ENCODE data around the gene UBL3. TPM values are rescaled to one million over a fixed set of nuclear protein-coding genes. Genes with fewer than 3 reads are reported as not detected.

The UBL3 gene
- polyA plus RNA-seq, 1 of the 3 experiments (the other 2 are of a cell fraction): 5.8 TPM

- Histone ChIP-seq H3K4me2 (no peak overlapping the region), H2AFZ (ENCODE audit: low read depth) (no peak overlapping the region), H3K36me3 (replicated peaks in 1 of 2; ENCODE audit: control insufficient read depth in 1 of 2, insufficient read depth in 2 of 2, low read length in 1 of 2) (no peaks in the 10 kb centered on the region), H3K4me1 (ENCODE audit: control insufficient read depth in 1 of 2, insufficient read depth in 2 of 2, low read depth in 1 of 2, low read length in 1 of 2) (no peaks in the 10 kb centered on the region; a peak in 1 of 4 replicates), H3K79me2 (ENCODE audit: insufficient read depth) (no peaks in the 10 kb centered on the region), H3K27me3 (ENCODE audit: insufficient read depth) (peaks cover 7% of the 10 kb centered on the region; the same call in 1 of the 2 replicates), H3F3A (replicated peaks; ENCODE audit: insufficient read depth) (no peaks in the 10 kb centered on the region), H3K9ac (no peak overlapping the region), H3K4me3 (ENCODE audit: low read depth in 2 of 2, low read length in 1 of 2) (no peak overlapping the region), H4K20me1 (ENCODE audit: insufficient read depth) (no peaks in the 10 kb centered on the region), H3K9me3 (no peaks in the 10 kb centered on the region), H3K9me2 (no peaks in the 10 kb centered on the region), H3K27ac (ENCODE audit: low read depth in 2 of 2, low read length in 1 of 2) (no peak overlapping the region)
- TF ChIP-seq SIN3A (IDR thresholded peaks at IDR 0.05; ENCODE audit: borderline replicate concordance, low read depth, low read length) (no peak), MAX (IDR thresholded peaks at IDR 0.05; ENCODE audit: low read depth) (no peak), TCF12 (IDR thresholded peaks at IDR 0.05) (no peak), USF1 (IDR thresholded peaks at IDR 0.05; ENCODE audit: borderline replicate concordance, low read depth) (no peak), JUND (IDR thresholded peaks at IDR 0.05) (no peak), FOXJ3 (CRISPR knock-in tag; IDR thresholded peaks at IDR 0.05) (no peak), USF2 (IDR thresholded peaks at IDR 0.05; ENCODE audit: borderline replicate concordance, low read depth, low read length) (no peak)
- no peak for DNase-seq
- WGBS (ENCODE audit: low lambda C conversion rate): 79% methylated on average over 5 of the region's 5 CpGs
- POLR2A ChIA-PET: no interaction called here
- CTCF ChIA-PET: no interaction called here
Measured at GRCh38 chr13:29737061-29737460, 113.4 kb downstream of the UBL3 start.

- Histone ChIP-seq H3K79me2 (ENCODE audit: insufficient read depth) (no peaks in the 10 kb centered on the region), H3F3A (replicated peaks; ENCODE audit: insufficient read depth) (no peaks in the 10 kb centered on the region), H3K4me1 (ENCODE audit: control insufficient read depth in 1 of 2, insufficient read depth in 2 of 2, low read depth in 1 of 2, low read length in 1 of 2) (no peaks in the 10 kb centered on the region; a peak in 1 of 4 replicates), H3K9me2 (no peaks in the 10 kb centered on the region), H3K9me3 (no peaks in the 10 kb centered on the region), H3K36me3 (replicated peaks in 1 of 2; ENCODE audit: control insufficient read depth in 1 of 2, insufficient read depth in 2 of 2, low read length in 1 of 2) (no peaks in the 10 kb centered on the region), H3K9ac (no peak overlapping the region), H3K27me3 (ENCODE audit: insufficient read depth) (peaks cover 8% of the 10 kb centered on the region; the same call in 1 of the 2 replicates), H3K4me3 (ENCODE audit: low read depth in 2 of 2, low read length in 1 of 2) (no peak overlapping the region), H3K4me2 (no peak overlapping the region), H2AFZ (ENCODE audit: low read depth) (no peak overlapping the region), H4K20me1 (ENCODE audit: insufficient read depth) (no peaks in the 10 kb centered on the region), H3K27ac (ENCODE audit: low read depth in 2 of 2, low read length in 1 of 2) (no peak overlapping the region)
- TF ChIP-seq EP300 (IDR thresholded peaks at IDR 0.05; ENCODE audit: borderline replicate concordance in 1 of 2, low read depth in 1 of 2, low read length in 1 of 2): no peak
- no peak for TF ChIP-seq MXI1 (IDR thresholded peaks at IDR 0.05; ENCODE audit: low read depth, low read length)
- POLR2A ChIA-PET: no interaction called here
- 58% methylated on average over 5 of the region's 5 CpGs for WGBS (ENCODE audit: low lambda C conversion rate)
- CTCF ChIA-PET: interaction anchor here (0.5 kb wide), 1 partner anchor 30 kb away, joined by 4 read pairs; no protein-coding TSS in a partner anchor
- no peak for DNase-seq
Measured at GRCh38 chr13:29733147-29733611, 117.2 kb downstream of the UBL3 start.

GRCh38 chr13:29730253-29730652 is 120.2 kb downstream of the UBL3 start:
- peaks cover 8% of the 10 kb centered on the region; the same call in 1 of the 2 replicates for H3K27me3 ChIP-seq (ENCODE audit: insufficient read depth)

More at GRCh38 chr13:29730253-29730652, 120.2 kb downstream of the UBL3 start:
- Histone ChIP-seq H4K20me1 (ENCODE audit: insufficient read depth) (no peaks in the 10 kb centered on the region), H2AFZ (ENCODE audit: low read depth) (no peak overlapping the region), H3K9me2 (no peaks in the 10 kb centered on the region), H3K4me2 (no peak overlapping the region), H3K4me1 (ENCODE audit: control insufficient read depth in 1 of 2, insufficient read depth in 2 of 2, low read depth in 1 of 2, low read length in 1 of 2) (no peaks in the 10 kb centered on the region; a peak in 1 of 4 replicates), H3K4me3 (ENCODE audit: low read depth in 2 of 2, low read length in 1 of 2) (no peak overlapping the region), H3K27ac (ENCODE audit: low read depth in 2 of 2, low read length in 1 of 2) (no peak overlapping the region), H3K79me2 (ENCODE audit: insufficient read depth) (no peaks in the 10 kb centered on the region), H3K36me3 (replicated peaks in 1 of 2; ENCODE audit: control insufficient read depth in 1 of 2, insufficient read depth in 2 of 2, low read length in 1 of 2) (no peaks in the 10 kb centered on the region), H3K9me3 (peaks cover 6% of the 10 kb centered on the region; the same call in 1 of the 2 replicates), H3K9ac (no peak overlapping the region), H3F3A (replicated peaks; ENCODE audit: insufficient read depth) (no peaks in the 10 kb centered on the region)
- TF ChIP-seq MEF2A (IDR thresholded peaks at IDR 0.05; ENCODE audit: borderline replicate concordance, low read depth) (no peak), CTCF (IDR thresholded peaks at IDR 0.05) (peak; percentile 19; the same call in 1 of the 2 replicates)
- ChIA-PET POLR2A (no interaction called here), CTCF (interaction anchor here (0.7 to 1.3 kb wide), 3 partner anchors 9 to 384 kb away, joined by 3 to 4 read pairs (median 4); no protein-coding TSS in a partner anchor)
- 21% methylated on average over 3 of the region's 3 CpGs for WGBS (ENCODE audit: low lambda C conversion rate)
- DNase-seq: no peak

Data from SK-N-SH (cell line).